Measurements from ENCODE around the gene LONRF3. TPM values are rescaled to one million over a fixed set of nuclear protein-coding genes. Genes with fewer than 3 reads are reported as not detected.

LONRF3 gene
- total RNA-seq, 2 donors from 2014 or later = 2.5 to 3.8 TPM

DNA sequence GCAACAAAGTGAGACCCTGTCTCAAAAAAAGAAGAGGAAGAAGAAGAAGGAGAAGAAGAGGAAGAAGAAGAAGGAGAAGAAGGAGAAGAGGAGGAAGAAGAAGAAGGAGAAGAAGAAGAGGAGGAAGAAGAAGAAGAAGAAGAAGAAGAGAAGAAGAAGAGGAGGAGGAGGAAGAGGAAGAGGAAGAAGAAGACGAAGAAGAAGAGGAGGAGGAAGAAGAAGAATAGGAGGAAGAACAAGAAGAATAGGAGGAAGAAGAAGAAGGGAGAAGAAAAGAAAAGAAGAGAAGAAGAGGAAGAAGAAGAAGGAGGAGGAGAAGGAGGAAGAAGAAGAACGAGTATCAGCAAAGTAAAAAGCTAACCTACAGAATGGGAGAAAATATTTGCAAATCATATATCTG lies 33.3 kb upstream of the LONRF3 start:
- H3K4me3 Mint-ChIP-seq = no peak overlapping the region
- H3K27me3 Mint-ChIP-seq (ENCODE audit: insufficient read depth) = peaks cover 20% of the 10 kb centered on the region
- no peak overlapping the region for H3K27ac Mint-ChIP-seq
- 77 to 94% methylated on average over 1 of the region's 2 CpGs for WGBS, 2 experiments (ENCODE audit: insufficient coverage in 1 of 2, insufficient read length in 1 of 2)
- TF ChIP-seq, protein P1, sequence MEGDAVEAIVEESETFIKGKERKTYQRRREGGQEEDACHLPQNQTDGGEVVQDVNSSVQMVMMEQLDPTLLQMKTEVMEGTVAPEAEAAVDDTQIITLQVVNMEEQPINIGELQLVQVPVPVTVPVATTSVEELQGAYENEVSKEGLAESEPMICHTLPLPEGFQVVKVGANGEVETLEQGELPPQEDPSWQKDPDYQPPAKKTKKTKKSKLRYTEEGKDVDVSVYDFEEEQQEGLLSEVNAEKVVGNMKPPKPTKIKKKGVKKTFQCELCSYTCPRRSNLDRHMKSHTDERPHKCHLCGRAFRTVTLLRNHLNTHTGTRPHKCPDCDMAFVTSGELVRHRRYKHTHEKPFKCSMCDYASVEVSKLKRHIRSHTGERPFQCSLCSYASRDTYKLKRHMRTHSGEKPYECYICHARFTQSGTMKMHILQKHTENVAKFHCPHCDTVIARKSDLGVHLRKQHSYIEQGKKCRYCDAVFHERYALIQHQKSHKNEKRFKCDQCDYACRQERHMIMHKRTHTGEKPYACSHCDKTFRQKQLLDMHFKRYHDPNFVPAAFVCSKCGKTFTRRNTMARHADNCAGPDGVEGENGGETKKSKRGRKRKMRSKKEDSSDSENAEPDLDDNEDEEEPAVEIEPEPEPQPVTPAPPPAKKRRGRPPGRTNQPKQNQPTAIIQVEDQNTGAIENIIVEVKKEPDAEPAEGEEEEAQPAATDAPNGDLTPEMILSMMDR (conservative IDR thresholded peaks at IDR 0.05) = no peak
- no peaks in the 10 kb centered on the region for H3K27me3 ChIP-seq (ENCODE audit: control insufficient read depth, insufficient read depth, low read length, poor library complexity, severe bottlenecking)
- H3K9ac ChIP-seq (ENCODE audit: extremely low read depth, low read length, poor library complexity, severe bottlenecking) = no peak overlapping the region
- no peaks in the 10 kb centered on the region for H3K4me1 Mint-ChIP-seq
- no peaks in the 10 kb centered on the region for H3K4me1 ChIP-seq (ENCODE audit: control insufficient read depth, insufficient read depth, low read length)
- no peaks in the 10 kb centered on the region for H3K36me3 Mint-ChIP-seq (ENCODE audit: low read depth)
- no peaks in the 10 kb centered on the region for H3K9me3 ChIP-seq (ENCODE audit: control insufficient read depth, low read length)
- no peak overlapping the region for H3K27ac ChIP-seq (ENCODE audit: low read depth, low read length)
- DNase-seq = no peak
- H3K4me3 ChIP-seq (ENCODE audit: low read length) = no peak overlapping the region
- H3K36me3 ChIP-seq (ENCODE audit: control insufficient read depth, insufficient read depth, low read length) = no peaks in the 10 kb centered on the region
- peaks cover 46% of the 10 kb centered on the region for H3K9me3 Mint-ChIP-seq

DNA sequence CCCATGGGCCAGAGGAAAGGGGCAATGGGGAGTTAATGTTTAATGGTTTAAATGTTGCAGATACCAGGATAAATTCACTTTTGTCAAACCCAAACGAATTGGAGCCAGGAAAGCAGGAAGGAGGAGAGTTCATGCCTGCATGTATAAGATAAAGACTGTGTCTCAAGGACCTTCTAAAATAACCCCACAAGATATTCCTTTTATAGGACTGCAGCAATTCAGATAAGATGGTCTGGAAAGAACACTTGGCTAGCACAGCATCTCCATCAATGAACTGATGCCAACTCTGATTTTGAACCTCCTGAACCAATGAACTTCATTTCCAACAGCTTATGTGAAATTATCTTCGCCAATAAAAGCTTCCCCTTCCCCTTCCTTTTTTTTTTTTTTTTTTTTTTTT lies 31.3 kb upstream of the LONRF3 start:
- Histone ChIP-seq H3K4me1 (ENCODE audit: control insufficient read depth, insufficient read depth, low read length) (no peaks in the 10 kb centered on the region), H3K36me3 (ENCODE audit: control insufficient read depth, insufficient read depth, low read length) (no peaks in the 10 kb centered on the region), H3K27ac (ENCODE audit: low read depth, low read length) (no peak overlapping the region), H3K9me3 (ENCODE audit: control insufficient read depth, low read length) (no peaks in the 10 kb centered on the region), H3K27me3 (ENCODE audit: control insufficient read depth, insufficient read depth, low read length, poor library complexity, severe bottlenecking) (no peaks in the 10 kb centered on the region), H3K9ac (ENCODE audit: extremely low read depth, low read length, poor library complexity, severe bottlenecking) (no peak overlapping the region), H3K4me3 (ENCODE audit: low read length) (no peak overlapping the region)
- peaks cover 44% of the 10 kb centered on the region for H3K9me3 Mint-ChIP-seq
- H3K4me1 Mint-ChIP-seq = no peaks in the 10 kb centered on the region
- TF ChIP-seq, protein P1 (conservative IDR thresholded peaks at IDR 0.05) = no peak
- no peak for DNase-seq
- H3K27me3 Mint-ChIP-seq (ENCODE audit: insufficient read depth) = peaks cover 17% of the 10 kb centered on the region
- no peak overlapping the region for H3K4me3 Mint-ChIP-seq
- no peaks in the 10 kb centered on the region for H3K36me3 Mint-ChIP-seq (ENCODE audit: low read depth)
- WGBS, 2 experiments (ENCODE audit: insufficient coverage in 1 of 2, insufficient read length in 1 of 2) = 82% methylated on average over 2 of the region's 2 CpGs; no CpG with 5 or more reads in 1 of the 2 experiments
- H3K27ac Mint-ChIP-seq = no peak overlapping the region

DNA sequence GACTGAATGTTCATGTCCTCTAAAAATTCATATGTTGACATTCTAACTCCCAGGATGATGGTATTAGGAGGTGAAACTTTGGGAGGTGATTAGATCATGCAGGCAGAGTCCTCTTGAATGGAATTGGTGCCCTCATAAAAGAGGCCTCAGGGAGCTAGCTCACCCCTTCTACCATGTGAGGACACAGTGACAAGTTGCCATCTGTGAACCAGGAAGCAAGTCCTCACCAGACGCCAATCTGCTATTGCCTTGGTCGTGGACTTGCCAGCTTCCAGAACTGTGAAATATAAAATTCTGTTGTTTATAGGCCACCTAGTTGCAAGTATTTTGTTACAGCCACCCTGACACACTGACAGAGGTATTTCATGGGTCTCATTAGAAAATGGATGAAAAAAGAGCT lies 28.5 kb upstream of the LONRF3 start:
- Histone ChIP-seq H3K27me3 (ENCODE audit: control insufficient read depth, insufficient read depth, low read length, poor library complexity, severe bottlenecking) (no peaks in the 10 kb centered on the region), H3K36me3 (ENCODE audit: control insufficient read depth, insufficient read depth, low read length) (no peaks in the 10 kb centered on the region), H3K9ac (ENCODE audit: extremely low read depth, low read length, poor library complexity, severe bottlenecking) (no peak overlapping the region), H3K4me3 (ENCODE audit: low read length) (no peak overlapping the region), H3K4me1 (ENCODE audit: control insufficient read depth, insufficient read depth, low read length) (no peaks in the 10 kb centered on the region), H3K27ac (ENCODE audit: low read depth, low read length) (no peak overlapping the region), H3K9me3 (ENCODE audit: control insufficient read depth, low read length) (no peaks in the 10 kb centered on the region)
- H3K4me1 Mint-ChIP-seq = no peaks in the 10 kb centered on the region
- TF ChIP-seq, protein P1 (conservative IDR thresholded peaks at IDR 0.05) = no peak
- peaks cover 54% of the 10 kb centered on the region for H3K9me3 Mint-ChIP-seq
- no peak for DNase-seq
- no peak overlapping the region for H3K4me3 Mint-ChIP-seq
- 61 to 100% methylated on average over 1 to 2 of the region's 2 CpGs for WGBS, 2 experiments (ENCODE audit: insufficient coverage in 1 of 2, insufficient read length in 1 of 2)
- H3K36me3 Mint-ChIP-seq (ENCODE audit: low read depth) = no peaks in the 10 kb centered on the region
- no peak overlapping the region for H3K27ac Mint-ChIP-seq
- peaks cover 14% of the 10 kb centered on the region for H3K27me3 Mint-ChIP-seq (ENCODE audit: insufficient read depth)

Measured in endodermal cell (in vitro differentiated cells).